Stimulated activated CD4-positive, alpha-beta T cell treated with anti-CD3 and anti-CD28 coated beads, Interleukin-15, amount 100 ng/mL, for 1 hour (primary cell): ENCODE results near the gene CLEC4M.
"Not testable (repeated sequence)": the region's sequence is repeated elsewhere in the genome, so short reads cannot be mapped to it uniquely, and the experiment has no call there.

Experiments used
- DNase-seq, 2 donors: peaks; one replicate each; pipeline ENCODE4 v3.0.0-alpha.2; 2020; ENCODE audit warnings: low read depth in 1 of 2, low spot score in 1 of 2

The CLEC4M gene

GRCh38 chr19:7801020-7801570 lies 38.1 kb downstream of the CLEC4M start:
- DNase-seq, result no peak

GRCh38 chr19:7806234-7806633 lies 43.2 kb downstream of the CLEC4M start:
- DNase-seq, result no peak

GRCh38 chr19:7806876-7807275 lies 43.8 kb downstream of the CLEC4M start:
- no peak for DNase-seq

- DNase-seq, result no peak
Observed at GRCh38 chr19:7808108-7808507, 45.1 kb downstream of the CLEC4M start.

GRCh38 chr19:7811989-7812388 lies 48.9 kb downstream of the CLEC4M start:
- DNase-seq, result no peak

- DNase-seq, result no peak
Observed at GRCh38 chr19:7815325-7815724, 52.3 kb downstream of the CLEC4M start.

- DNase-seq, result not testable (repeated sequence)
Observed at GRCh38 chr19:7816040-7816439, 53.0 kb downstream of the CLEC4M start.

GRCh38 chr19:7817801-7818200 lies 54.8 kb downstream of the CLEC4M start:
- DNase-seq, result no peak

- DNase-seq, result no peak
Observed at GRCh38 chr19:7818806-7819205, 55.8 kb downstream of the CLEC4M start.
